GM12878 (cell line): ENCODE data around the gene ARHGAP40. TPM values are rescaled to one million over a fixed set of nuclear protein-coding genes. Genes with fewer than 3 reads are reported as not detected.

ENCODE experiments used
- ATAC-seq: fragments of 200-7000 bp; cut with Tn5 transposase; 3 replicates; pipeline ENCODE4 v1.9.1; 2020; ENCODE audit warnings: mild to moderate bottlenecking, moderate library complexity
- BruUV-seq: library from RNA; stranded (reverse); fragments of 400-500 nt; replicated peaks from 2 replicates; lab custom pipeline; 2021; lab: Mats Ljungman, UMichigan
- CTCF ChIA-PET: fragments of 300-600 bp; sonication (Branson Sonifier 250); formaldehyde crosslinking; extraction: SDS; loops from one replicate; lab custom pipeline; 2021; ENCODE audit warnings: inconsistent platforms; lab: Yijun Ruan, JAX
- POLR2A ChIA-PET: fragments of 350-600 bp; formaldehyde crosslinking; extraction: SDS; loops from one replicate; lab custom pipeline; 2021; ENCODE audit warnings: inconsistent platforms; lab: Charles Lee
- RAD21 ChIA-PET: fragments of 300-600 bp; sonication (Branson Sonifier 250); formaldehyde crosslinking; loops from one replicate; lab custom pipeline; 2023; ENCODE audit warnings: antibody characterized with exemption; ENCODE audit not compliant: unreplicated experiment; lab: Charles Lee
- SMC1A ChIA-PET: fragments of 300-600 bp; sonication (Branson Sonifier 250); formaldehyde crosslinking; loops from one replicate; lab custom pipeline; 2023; ENCODE audit not compliant: unreplicated experiment, uncharacterized antibody; lab: Charles Lee
- DNase-seq: peaks from one replicate; pipeline ENCODE4 v3.0.0-alpha.2; 2011; ENCODE audit warnings: low read depth, low spot score
- FAIRE-seq: peaks from 3 replicates; lab custom pipeline; 2011; peaks lifted over from hg19 to GRCh38; lab: Jason Lieb, UNC
- H2AFZ ChIP-seq: 2 replicates; pipeline ENCODE4 v1.6.0; 2011; ENCODE audit warnings: low read depth, low read length, control low read depth; ENCODE audit not compliant: control insufficient read depth
- H3K27ac ChIP-seq: 2 replicates; pipeline ENCODE4 v1.5.1; 2011; ENCODE audit warnings: control low read depth; ENCODE audit not compliant: control insufficient read depth, insufficient read depth
- H3K27me3 ChIP-seq, 2 experiments: replicated peaks in 1 of 2; 2 replicates each; pipeline versions ENCODE4 v1.6.0 to v1.6.1; 2011; ENCODE audit warnings: low read length in 1 of 2; ENCODE audit not compliant: control insufficient read depth in 2 of 2, insufficient read depth in 2 of 2
- H3K36me3 ChIP-seq, 2 experiments: 2 replicates each; pipeline ENCODE4 v1.5.1; 2011; ENCODE audit warnings: low read length in 1 of 2; ENCODE audit not compliant: control insufficient read depth in 2 of 2, insufficient read depth in 2 of 2
- H3K4me1 ChIP-seq: 2 replicates; pipeline ENCODE4 v1.6.1; 2011; ENCODE audit warnings: mild to moderate bottlenecking, low read length, moderate library complexity, mixed read lengths; ENCODE audit not compliant: control insufficient read depth, insufficient read depth
- H3K4me2 ChIP-seq: 2 replicates; pipeline ENCODE4 v1.6.0; 2011; ENCODE audit warnings: control low read depth; ENCODE audit not compliant: control insufficient read depth, insufficient read depth
- H3K4me3 ChIP-seq: fragments of 200-600 bp; sonication (generic); 2 replicates; pipeline ENCODE4 v1.5.1; 2016
- H3K79me2 ChIP-seq: 2 replicates; pipeline ENCODE4 v1.6.0; 2011; ENCODE audit warnings: low read length; ENCODE audit not compliant: control insufficient read depth, insufficient read depth
- H3K9ac ChIP-seq: 2 replicates; pipeline ENCODE4 v1.8.0; 2011; ENCODE audit warnings: low read length, control low read depth, mixed read lengths; ENCODE audit not compliant: control insufficient read depth, insufficient read depth
- H3K9me3 ChIP-seq: replicated peaks from 3 replicates; pipeline ENCODE4 v1.5.1; 2011; ENCODE audit warnings: mild to moderate bottlenecking, low read length; ENCODE audit not compliant: control insufficient read depth, insufficient read depth
- H4K20me1 ChIP-seq: 2 replicates; pipeline ENCODE4 v1.6.0; 2011; ENCODE audit not compliant: control insufficient read depth, insufficient read depth
- EZH2 ChIP-seq: IDR thresholded peaks from 2 replicates; pipeline ENCODE4 v1.6.1; 2012; ENCODE audit warnings: low read depth, mild to moderate bottlenecking, control low read depth, inconsistent platforms, low read length, borderline replicate concordance; ENCODE audit not compliant: control insufficient read depth
- FOS ChIP-seq: IDR thresholded peaks from 3 replicates; pipeline ENCODE4 v1.6.1; 2011; ENCODE audit warnings: borderline replicate concordance; ENCODE audit not compliant: insufficient read length; ENCODE audit errors: extremely low read depth
- HDAC6 ChIP-seq: fragments of 200-600 bp; sonication (generic); IDR thresholded peaks from one replicate; pipeline ENCODE4 v1.8.0; 2017; ENCODE audit warnings: antibody characterized with exemption; ENCODE audit not compliant: unreplicated experiment
- KLF5 ChIP-seq: fragments of 450-650 bp; IDR thresholded peaks from 2 replicates; pipeline ENCODE4 v1.6.1; 2014; ENCODE audit warnings: mild to moderate bottlenecking; ENCODE audit not compliant: partially characterized antibody
- NBN ChIP-seq: fragments of 450-650 bp; IDR thresholded peaks from 2 replicates; pipeline ENCODE4 v1.6.1; 2016
- NRF1 ChIP-seq: conservative IDR thresholded peaks from 2 replicates; pipeline ENCODE4 v1.6.1; 2011; ENCODE audit warnings: mild to moderate bottlenecking, low read depth, low read length, improper control_type of control experiment
- POLR2AphosphoS2 ChIP-seq: IDR thresholded peaks from 2 replicates; pipeline ENCODE4 v1.6.1; 2011; ENCODE audit warnings: low read depth, mild to moderate bottlenecking, low read length, improper control_type of control experiment, moderate library complexity
- PRDM15 ChIP-seq: fragments of 450-650 bp; formaldehyde crosslinking; IDR thresholded peaks from 2 replicates; pipeline ENCODE4 v1.4.0; 2020; ENCODE audit warnings: mild to moderate bottlenecking, moderate library complexity
- SKIL ChIP-seq: fragments of 450-650 bp; IDR thresholded peaks from 2 replicates; pipeline ENCODE4 v1.6.1; 2017; ENCODE audit warnings: mild to moderate bottlenecking, low read depth, inconsistent platforms; ENCODE audit not compliant: poor library complexity, severe bottlenecking
- TCF7 ChIP-seq: IDR thresholded peaks from 2 replicates; pipeline ENCODE4 v1.6.1; 2014; ENCODE audit warnings: antibody characterized with exemption, borderline replicate concordance
- WGBS: methylation state at CpG from one replicate; pipeline ENCODE4 v1.1.6; 2016; ENCODE audit warnings: low lambda C conversion rate; ENCODE audit not compliant: insufficient replicate concordance, insufficient coverage; ENCODE audit errors: missing lambda C conversion rate; 5-methylcytosine and 5-hydroxymethylcytosine counted together
- in situ Hi-C: fragments of 300-500 bp; cut with MboI; formaldehyde crosslinking; loops from 9 replicates; pipeline ENCODE4 v1.14.3; 2018; ENCODE audit warnings: mixed read lengths
- intact Hi-C: fragments of 100-400 bp; cut with micrococcal nuclease; formaldehyde crosslinking; loops from one replicate; pipeline ENCODE4 v1.14.2; 2022; ENCODE audit not compliant: unreplicated experiment
- polyA plus RNA-seq, 11 experiments: library from polyadenylated mRNA; depleted of rRNA in 4 of 11; unstranded in 6 of 11; stranded (reverse) in 5 of 11; fragments of >200 nt; fragmentation: Nextera tagmentation in 4 of 11; fragmentation: Illumina TruSeq in 1 of 11; extraction: Ambion mirVana in 4 of 11; extraction: Trizol in 1 of 11; gene quantifications; 1 replicate in 1 of 11; 2 replicates in 10 of 11; pipeline versions ENCODE4 v1.2.1 to v1.2.3, GENCODE V29; 2011 to 2016; ENCODE audit warnings: inconsistent platforms in 2 of 11, missing spikeins in 2 of 11, low read depth in 1 of 11
- total RNA-seq, 4 experiments: library from RNA; depleted of rRNA in 3 of 4; stranded (reverse); fragments of >200 nt in 3 of 4; fragmentation: Illumina TruSeq in 1 of 4; extraction: Trizol in 1 of 4; gene quantifications; 2 replicates each; pipeline versions ENCODE4 v1.2.1 to v1.2.3, GENCODE V29; 2013 to 2021
- TF ChIP-seq, protein P1 (sequence below): IDR thresholded peaks from 2 replicates; pipeline ENCODE4 v1.6.1; 2011; ENCODE audit warnings: low read depth, mild to moderate bottlenecking, low read length, moderate library complexity, borderline replicate concordance; ENCODE audit errors: extremely low read depth
- TF ChIP-seq, protein P2 (sequence below): fragments of 450-650 bp; IDR thresholded peaks from 2 replicates; pipeline ENCODE4 v1.6.1; 2017; ENCODE audit warnings: low read depth, mild to moderate bottlenecking, moderate library complexity

Gene ARHGAP40
- total and polyA plus RNA-seq, 10 of the 15 experiments (the other 5 are each of a cell fraction or from before 2014, with no cell fraction given) = 0.06 to 0.07 TPM; not detected in 8

DNA sequence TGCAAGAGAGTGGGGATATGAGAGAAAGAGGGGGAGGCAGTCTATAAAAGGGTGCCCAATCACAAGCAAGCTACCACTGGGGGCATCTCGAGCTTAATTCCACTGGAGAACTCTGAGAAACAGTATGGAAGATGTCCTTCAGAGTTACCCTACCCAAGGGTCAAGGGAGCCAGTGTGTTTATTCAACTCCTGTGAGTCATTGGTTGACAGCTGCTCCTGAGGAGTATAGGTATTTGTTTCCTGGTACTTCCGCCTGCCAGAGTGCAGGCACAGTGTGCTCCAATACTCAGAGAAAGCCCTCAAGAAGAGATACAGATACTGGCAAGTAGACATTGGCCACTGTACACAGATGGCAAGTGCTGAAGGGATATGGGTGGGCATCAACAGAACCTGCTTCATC, 49.5 kb downstream of the ARHGAP40 start:
- WGBS = 3% methylated on average over 2 of the region's 2 CpGs
- ChIA-PET SMC1A (interaction anchor here (1.9 to 5.9 kb wide), 4 partner anchors 98 to 244 kb away, joined by 5 to 42 read pairs (median 12); no protein-coding TSS in a partner anchor), CTCF (interaction anchor here (0.9 to 6.8 kb wide), 6 partner anchors 11 to 398 kb away, joined by 3 to 138 read pairs (median 4); partner anchors contain the start of gene ACTR5), RAD21 (interaction anchor here (3.2 kb wide), 1 partner anchor 100 kb away, joined by 36 read pairs; no protein-coding TSS in a partner anchor), POLR2A (no interaction called here)
- H3K79me2 ChIP-seq = no peaks in the 10 kb centered on the region
- FAIRE-seq (no peak), DNase-seq (no peak), ATAC-seq (no peak)
- H3K4me2 ChIP-seq = no peak overlapping the region
- peaks cover 0 to 3% of the 10 kb centered on the region in 2 experiments; a peak in 2 of 4 replicates for H3K27me3 ChIP-seq
- in situ Hi-C loops = no loop called here
- no peak overlapping the region for H2AFZ ChIP-seq
- no TSS peak for BruUV-seq
- no peaks in the 10 kb centered on the region for H3K36me3 ChIP-seq
- H3K9ac ChIP-seq = no peak overlapping the region
- intact Hi-C loops = no loop called here
- H3K9me3 ChIP-seq = no peaks in the 10 kb centered on the region
- no peaks in the 10 kb centered on the region for H4K20me1 ChIP-seq
- H3K4me3 ChIP-seq = no peak overlapping the region
- H3K27ac ChIP-seq = no peak overlapping the region
- H3K4me1 ChIP-seq = no peaks in the 10 kb centered on the region; the same call in 1 of the 2 replicates
- no peak for TF ChIP-seq NBN
- no peak for TF ChIP-seq HDAC6
- TF ChIP-seq, protein P1, sequence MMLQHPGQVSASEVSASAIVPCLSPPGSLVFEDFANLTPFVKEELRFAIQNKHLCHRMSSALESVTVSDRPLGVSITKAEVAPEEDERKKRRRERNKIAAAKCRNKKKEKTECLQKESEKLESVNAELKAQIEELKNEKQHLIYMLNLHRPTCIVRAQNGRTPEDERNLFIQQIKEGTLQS = no peak
- TF ChIP-seq KLF5 = no peak
- TF ChIP-seq, protein P2, sequence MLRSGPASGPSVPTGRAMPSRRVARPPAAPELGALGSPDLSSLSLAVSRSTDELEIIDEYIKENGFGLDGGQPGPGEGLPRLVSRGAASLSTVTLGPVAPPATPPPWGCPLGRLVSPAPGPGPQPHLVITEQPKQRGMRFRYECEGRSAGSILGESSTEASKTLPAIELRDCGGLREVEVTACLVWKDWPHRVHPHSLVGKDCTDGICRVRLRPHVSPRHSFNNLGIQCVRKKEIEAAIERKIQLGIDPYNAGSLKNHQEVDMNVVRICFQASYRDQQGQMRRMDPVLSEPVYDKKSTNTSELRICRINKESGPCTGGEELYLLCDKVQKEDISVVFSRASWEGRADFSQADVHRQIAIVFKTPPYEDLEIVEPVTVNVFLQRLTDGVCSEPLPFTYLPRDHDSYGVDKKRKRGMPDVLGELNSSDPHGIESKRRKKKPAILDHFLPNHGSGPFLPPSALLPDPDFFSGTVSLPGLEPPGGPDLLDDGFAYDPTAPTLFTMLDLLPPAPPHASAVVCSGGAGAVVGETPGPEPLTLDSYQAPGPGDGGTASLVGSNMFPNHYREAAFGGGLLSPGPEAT = no peak
- TF ChIP-seq TCF7 = no peak
- no peak for TF ChIP-seq FOS
- TF ChIP-seq POLR2AphosphoS2 = no peak
- TF ChIP-seq SKIL = no peak
- TF ChIP-seq PRDM15 (CRISPR knock-in tag) = no peak
- no peak for TF ChIP-seq NRF1
- no peak for TF ChIP-seq EZH2
